Ovary (tissue), 9 donors: ENCODE measurements around the gene TMEM252. TPM values are rescaled to one million over a fixed set of nuclear protein-coding genes. Genes with fewer than 3 reads are reported as not detected.

Experiments
- DNase-seq, 5 donors: peaks; one replicate each; pipeline ENCODE4 v3.0.0-alpha.2; 2019 to 2020
- H3K27ac ChIP-seq, 2 donors: fragments of 200-600 bp; one replicate each; pipeline versions ENCODE4 v1.5.1 to v1.8.0; 2019 to 2022
- H3K27me3 ChIP-seq: fragments of 200-600 bp; one replicate; pipeline ENCODE4 v1.8.0; 2022
- H3K36me3 ChIP-seq: fragments of 200-600 bp; sonication (generic); one replicate; pipeline ENCODE4 v1.5.1; 2019
- H3K4me1 ChIP-seq: one replicate; pipeline ENCODE4 v1.8.1; 2013; ENCODE audit warnings: mild to moderate bottlenecking, moderate library complexity; ENCODE audit not compliant: insufficient read depth
- H3K4me3 ChIP-seq: fragments of 200-600 bp; sonication (generic); one replicate; pipeline ENCODE4 v1.5.1; 2017
- H3K9me3 ChIP-seq, 2 donors: fragments of 200-600 bp in 1 of 2; sonication (generic) in 1 of 2; one replicate each; pipeline versions ENCODE4 v1.5.1 to v1.8.1; 2013 to 2019; ENCODE audit warnings: mild to moderate bottlenecking in 1 of 2, moderate library complexity in 1 of 2
- EP300 ChIP-seq: sonication (generic); formaldehyde crosslinking; IDR thresholded peaks from one replicate; pipeline ENCODE4 v1.6.1; 2017; ENCODE audit warnings: antibody characterized with exemption
- POLR2A ChIP-seq: fragments of 450-650 bp; IDR thresholded peaks from one replicate; pipeline ENCODE4 v1.6.1; 2017; ENCODE audit warnings: antibody characterized with exemption, mild to moderate bottlenecking, moderate library complexity
- WGBS, 3 donors: extraction: QIAGEN DNeasy Blood & Tissue Kit in 1 of 3; methylation state at CpG; one replicate each; pipeline versions ENCODE4 v1.1.5 to v1.1.7; 2013 to 2017; 5-methylcytosine and 5-hydroxymethylcytosine counted together
- intact Hi-C, 4 donors: fragments of 100-400 bp; cut with DNase I; formaldehyde crosslinking; loops; one replicate each; pipeline versions ENCODE4 v1.11.0 to v1.15.1; 2022 to 2023
- polyA plus RNA-seq, 2 donors: library from polyadenylated mRNA; stranded (reverse); fragments of 200-250 nt in 1 of 2; fragments of 350-450 nt in 1 of 2; fragmentation: Illumina TruSeq in 1 of 2; extraction: RNeasy Lipid Tissue Mini Kit (QIAGEN cat#74804) in 1 of 2; gene quantifications; one replicate each; pipeline ENCODE4 v1.2.3, GENCODE V29; 2013 to 2014
- total RNA-seq, 7 donors: library from RNA; depleted of rRNA in 2 of 7; stranded (reverse); fragments of >200 nt in 2 of 7; fragmentation: NEBNext Ultra II Directional in 3 of 7; extraction: Animal tissue kit (Norgen Biotek cat#: 25700) in 3 of 7; gene quantifications; one replicate each; pipeline versions ENCODE4 v1.1.0 to v1.2.4, GENCODE V29; 2016 to 2023
- TF ChIP-seq, protein P1 (sequence below), 3 donors: fragments of 450-650 bp in 2 of 3; fragments of 200-600 bp in 1 of 3; IDR thresholded peaks; one replicate each; pipeline versions ENCODE4 v1.5.1 to v1.8.0; 2016 to 2022; ENCODE audit warnings: antibody characterized with exemption in 3 of 3, mild to moderate bottlenecking in 1 of 3
- donor health status: DM: no; HTN: no; CAD: no; lungs with moderate emphysema.
- donor health status: DM: no; HTN: no; CAD: no.
- donor health status: Bipolar disorder and iron deficiency.
- donor health status: DM: yes; HTN: yes; CAD: no.
- donor health status: DM: no; HTN: no; CAD: no.
- donor health status: DM: yes; HTN: yes; CAD: no.

Gene TMEM252
- total and polyA plus RNA-seq, 9 donors, result 0.24 TPM; not detected in 8

DNA sequence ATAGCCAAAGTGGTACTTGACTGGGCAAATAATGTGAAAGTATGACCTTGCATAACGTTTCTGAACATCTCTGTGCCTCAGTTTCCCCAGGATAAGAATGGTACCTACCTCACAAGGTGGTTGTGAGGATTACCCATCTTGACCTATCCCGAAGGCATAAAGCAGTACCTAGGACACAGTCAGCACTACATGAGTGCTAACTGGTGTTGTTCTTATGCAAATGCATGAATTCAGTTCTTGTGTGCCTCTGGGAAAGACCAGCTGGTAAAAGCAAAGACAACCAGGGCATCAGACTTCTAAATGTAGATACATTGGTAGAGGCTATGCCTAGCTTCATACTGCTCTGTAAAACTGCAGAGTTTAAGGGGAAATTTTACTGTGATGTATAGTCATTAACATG is 21.8 kb upstream of the TMEM252 start:
- Histone ChIP-seq H3K27me3 (no peaks in the 10 kb centered on the region), H3K9me3 (no peaks in the 10 kb centered on the region), H3K27ac (no peak overlapping the region), H3K4me3 (no peak overlapping the region), H3K4me1 (peaks cover 9% of the 10 kb centered on the region), H3K36me3 (no peaks in the 10 kb centered on the region)
- no peak for DNase-seq
- intact Hi-C loops, result no loop called here
- WGBS, 3 donors, result 67 to 73% (median 70%) methylated on average over 2 of the region's 2 CpGs
- TF ChIP-seq, protein P1, sequence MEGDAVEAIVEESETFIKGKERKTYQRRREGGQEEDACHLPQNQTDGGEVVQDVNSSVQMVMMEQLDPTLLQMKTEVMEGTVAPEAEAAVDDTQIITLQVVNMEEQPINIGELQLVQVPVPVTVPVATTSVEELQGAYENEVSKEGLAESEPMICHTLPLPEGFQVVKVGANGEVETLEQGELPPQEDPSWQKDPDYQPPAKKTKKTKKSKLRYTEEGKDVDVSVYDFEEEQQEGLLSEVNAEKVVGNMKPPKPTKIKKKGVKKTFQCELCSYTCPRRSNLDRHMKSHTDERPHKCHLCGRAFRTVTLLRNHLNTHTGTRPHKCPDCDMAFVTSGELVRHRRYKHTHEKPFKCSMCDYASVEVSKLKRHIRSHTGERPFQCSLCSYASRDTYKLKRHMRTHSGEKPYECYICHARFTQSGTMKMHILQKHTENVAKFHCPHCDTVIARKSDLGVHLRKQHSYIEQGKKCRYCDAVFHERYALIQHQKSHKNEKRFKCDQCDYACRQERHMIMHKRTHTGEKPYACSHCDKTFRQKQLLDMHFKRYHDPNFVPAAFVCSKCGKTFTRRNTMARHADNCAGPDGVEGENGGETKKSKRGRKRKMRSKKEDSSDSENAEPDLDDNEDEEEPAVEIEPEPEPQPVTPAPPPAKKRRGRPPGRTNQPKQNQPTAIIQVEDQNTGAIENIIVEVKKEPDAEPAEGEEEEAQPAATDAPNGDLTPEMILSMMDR (IDR thresholded peaks at IDR 0.05), result no peak
- no peak for TF ChIP-seq EP300
- no peak for TF ChIP-seq POLR2A

DNA sequence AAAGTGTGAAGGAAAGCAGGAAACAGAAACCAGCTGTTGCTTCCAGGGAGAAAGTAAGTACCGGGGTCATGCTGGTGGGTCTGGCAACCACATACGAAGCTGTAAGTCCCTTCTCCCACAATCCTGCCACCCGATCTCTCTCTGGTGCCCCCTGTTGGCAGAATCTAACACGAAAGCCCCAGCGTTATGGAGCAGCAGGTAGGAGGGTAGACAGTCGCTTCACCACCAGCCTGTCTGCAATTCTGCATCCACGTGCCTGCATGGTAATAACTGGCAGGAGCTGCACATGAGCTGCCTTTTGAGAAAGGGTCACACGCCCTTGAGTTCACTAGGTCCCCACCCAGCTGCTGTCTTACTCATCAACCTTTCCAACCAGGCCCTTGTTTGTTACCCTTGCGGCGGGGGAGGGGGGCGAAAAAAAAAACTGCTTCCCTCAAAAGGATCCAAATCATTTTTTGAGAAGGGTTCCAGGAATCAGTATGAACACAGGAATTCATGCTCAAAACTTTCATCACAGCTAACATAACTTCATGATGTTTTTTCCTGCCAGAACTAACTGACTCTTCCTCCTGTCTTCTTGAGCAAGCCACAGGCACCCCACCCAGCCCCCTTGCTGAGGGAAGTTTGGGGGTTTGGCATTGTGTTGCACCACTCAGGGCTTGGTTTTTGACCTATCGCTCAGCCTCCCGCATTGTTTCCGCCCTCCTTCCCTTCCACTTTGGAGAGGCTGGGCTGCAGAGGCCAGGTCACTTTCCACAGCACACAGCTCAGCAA is 19.6 kb upstream of the TMEM252 start:
- H3K4me1 ChIP-seq, result peaks cover 9% of the 10 kb centered on the region
- no peak overlapping the region for H3K27ac ChIP-seq
- H3K27me3 ChIP-seq, result no peaks in the 10 kb centered on the region
- DNase-seq, result peak in 4 of 5 donors; percentile 19 to 41 (median 32)
- WGBS, 3 donors, result 30 to 35% (median 34%) methylated on average over 14 of the region's 14 CpGs
- intact Hi-C loops, result no loop called here
- no peak overlapping the region for H3K4me3 ChIP-seq
- TF ChIP-seq, protein P1 (IDR thresholded peaks at IDR 0.05), result no peak
- TF ChIP-seq EP300 (no peak), POLR2A (no peak)
- H3K9me3 ChIP-seq, result no peaks in the 10 kb centered on the region
- H3K36me3 ChIP-seq, result no peaks in the 10 kb centered on the region

DNA sequence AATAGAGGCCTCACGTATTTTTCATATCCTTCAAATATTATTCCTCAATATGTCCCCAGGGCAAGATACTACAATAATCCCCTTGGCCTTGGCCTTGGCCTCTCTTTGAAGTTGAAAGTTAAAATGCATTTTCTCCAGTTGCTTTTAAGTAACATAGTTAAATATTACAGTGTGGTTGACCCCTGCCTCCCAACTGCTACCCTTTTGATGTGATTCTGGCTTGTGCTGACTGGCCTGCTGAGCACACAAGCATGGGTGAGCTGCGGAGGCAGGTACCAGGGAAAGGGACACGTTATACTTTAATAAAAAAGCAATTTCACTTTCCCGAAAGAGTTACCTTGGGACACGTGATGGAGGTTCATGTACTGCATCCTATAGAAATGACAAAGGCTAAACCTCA is 17.9 kb upstream of the TMEM252 start:
- no peak overlapping the region for H3K27ac ChIP-seq
- H3K27me3 ChIP-seq, result no peaks in the 10 kb centered on the region
- no peak for TF ChIP-seq EP300
- no peak for TF ChIP-seq POLR2A
- TF ChIP-seq, protein P1 (IDR thresholded peaks at IDR 0.05), result no peak
- H3K4me1 ChIP-seq, result peaks cover 9% of the 10 kb centered on the region
- H3K9me3 ChIP-seq, result no peaks in the 10 kb centered on the region
- H3K4me3 ChIP-seq, result no peak overlapping the region
- no peaks in the 10 kb centered on the region for H3K36me3 ChIP-seq
- no peak for DNase-seq
- WGBS, 3 donors, result 75 to 85% (median 77%) methylated on average over 5 of the region's 5 CpGs
- intact Hi-C loops, result no loop called here

DNA sequence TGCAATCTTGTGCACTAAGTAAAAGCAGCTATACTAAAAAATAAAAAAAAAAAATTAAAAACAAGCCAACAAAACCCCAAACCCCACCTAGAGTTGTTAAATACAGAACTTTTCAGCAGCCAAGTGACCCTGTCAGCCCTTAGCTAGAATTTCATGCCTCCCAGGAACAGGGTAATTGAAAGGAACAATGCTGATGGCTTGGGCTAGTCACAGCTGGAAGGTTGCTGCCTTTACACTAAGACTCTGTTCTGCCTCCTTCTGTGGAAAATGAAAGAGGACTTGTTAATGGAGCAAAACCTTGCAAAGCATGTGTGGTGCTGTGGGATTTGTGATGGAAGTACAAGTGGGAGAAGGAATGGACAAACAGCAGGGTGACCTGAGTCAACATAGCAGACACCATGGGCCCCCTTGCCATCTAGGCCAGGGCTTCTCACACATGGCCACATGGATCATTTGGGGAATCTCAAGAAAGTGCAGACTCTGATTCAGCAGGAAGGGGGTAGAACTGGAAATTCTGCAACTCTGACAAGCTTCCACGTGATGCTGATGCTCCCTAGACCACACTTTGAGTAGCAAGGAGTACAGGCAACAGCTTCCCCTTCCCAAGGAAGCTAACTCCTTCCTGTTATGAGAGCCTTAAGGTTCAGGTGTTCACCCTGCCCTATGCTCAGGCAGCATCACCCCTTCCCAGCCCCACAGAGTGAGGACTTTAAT is 14.9 kb upstream of the TMEM252 start:
- no peaks in the 10 kb centered on the region for H3K36me3 ChIP-seq
- no peaks in the 10 kb centered on the region for H3K27me3 ChIP-seq
- no peak for DNase-seq
- intact Hi-C loops, result no loop called here
- H3K27ac ChIP-seq, result no peak overlapping the region
- H3K9me3 ChIP-seq, result no peaks in the 10 kb centered on the region
- TF ChIP-seq, protein P1 (IDR thresholded peaks at IDR 0.05), result no peak
- TF ChIP-seq POLR2A, result no peak
- TF ChIP-seq EP300, result no peak
- H3K4me3 ChIP-seq, result no peak overlapping the region
- H3K4me1 ChIP-seq, result peaks cover 8% of the 10 kb centered on the region
- WGBS, 3 donors, result 63 to 86% (median 69%) methylated on average over 1 of the region's 1 CpG
